Hypothalamus (tissue), 51 donors: Measurements from ENCODE around the gene ZDHHC3.
"Not testable (repeated sequence)": the region's sequence is repeated elsewhere in the genome, so short reads cannot be mapped to it uniquely, and the experiment has no call there.

ENCODE experiments used
- DNase-seq, 51 donors: peaks; one replicate each; lab custom pipeline; 2025; lab: John Stamatoyannopoulos, UW

ZDHHC3 gene

DNA sequence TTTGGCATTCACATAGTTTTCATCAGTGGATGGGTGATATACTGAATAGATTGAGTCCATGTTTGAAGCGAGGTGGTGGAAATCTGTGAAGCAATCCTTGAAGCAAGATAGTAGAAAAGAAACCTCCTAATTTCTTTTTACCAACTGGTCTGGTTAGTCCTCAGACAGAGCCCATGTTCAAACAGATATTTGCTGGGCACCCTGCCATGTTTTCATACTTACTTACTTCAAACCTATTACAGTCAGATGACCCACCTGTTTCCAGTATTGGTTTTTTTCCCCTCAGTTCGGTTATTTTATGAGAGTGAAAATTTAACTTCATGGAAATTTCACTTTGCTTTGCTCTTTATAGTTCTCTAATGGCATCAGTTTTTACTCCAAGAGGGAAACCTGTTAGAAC is 23.8 kb upstream of the ZDHHC3 start:
- DNase-seq = no peak

DNA sequence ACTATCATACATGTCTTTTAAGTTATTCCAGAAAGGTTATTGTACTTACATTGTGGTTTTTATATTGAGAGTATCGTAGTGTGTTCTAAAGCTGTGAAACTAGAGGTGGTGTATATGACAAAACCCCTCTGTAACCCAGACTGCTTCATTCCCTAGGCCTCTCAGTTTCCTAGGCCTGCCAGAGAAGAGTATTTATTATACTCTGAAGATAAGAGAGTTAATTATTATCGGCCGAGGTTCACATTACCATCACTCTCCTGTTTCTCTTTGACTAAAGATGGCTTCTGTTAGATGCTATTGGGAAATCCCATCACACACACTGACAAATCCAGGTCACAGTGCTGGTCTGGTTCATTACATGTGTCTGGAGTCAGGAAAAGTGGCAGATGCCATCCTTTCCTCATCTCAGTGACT is 20.6 kb upstream of the ZDHHC3 start:
- DNase-seq = no peak

DNA sequence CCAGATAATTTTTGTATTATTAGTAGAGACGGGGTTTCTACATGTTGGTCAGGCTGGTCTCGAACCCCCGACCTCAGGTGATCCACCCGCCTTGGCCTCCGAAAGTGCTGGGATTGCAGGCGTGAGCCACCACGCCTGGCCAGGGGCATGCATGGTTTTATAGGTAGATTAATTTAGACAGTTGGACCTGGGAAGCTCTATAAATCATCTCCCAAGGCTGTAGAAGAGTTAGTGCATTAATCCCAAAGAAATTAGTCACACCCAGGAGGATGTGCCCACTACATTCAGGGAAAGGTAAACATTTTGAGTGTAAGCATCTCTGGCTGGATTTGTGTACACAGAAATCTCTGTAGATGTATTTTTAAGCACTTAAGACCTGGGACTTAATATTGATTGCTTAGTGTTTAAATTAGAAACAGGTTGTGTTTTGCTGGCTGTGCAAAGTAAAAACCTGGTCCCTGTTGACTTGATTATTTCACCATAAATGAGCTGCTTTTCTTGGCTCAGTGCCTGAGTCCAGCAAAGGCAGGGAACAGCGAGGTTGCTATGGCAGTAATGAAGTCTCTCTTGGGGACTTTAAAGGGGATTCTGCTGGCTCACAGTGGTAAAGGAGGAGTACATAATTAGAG is 19.3 kb upstream of the ZDHHC3 start:
- DNase-seq = peak in 12 of 51 donors; percentile 3 to 36 (median 14)

DNA sequence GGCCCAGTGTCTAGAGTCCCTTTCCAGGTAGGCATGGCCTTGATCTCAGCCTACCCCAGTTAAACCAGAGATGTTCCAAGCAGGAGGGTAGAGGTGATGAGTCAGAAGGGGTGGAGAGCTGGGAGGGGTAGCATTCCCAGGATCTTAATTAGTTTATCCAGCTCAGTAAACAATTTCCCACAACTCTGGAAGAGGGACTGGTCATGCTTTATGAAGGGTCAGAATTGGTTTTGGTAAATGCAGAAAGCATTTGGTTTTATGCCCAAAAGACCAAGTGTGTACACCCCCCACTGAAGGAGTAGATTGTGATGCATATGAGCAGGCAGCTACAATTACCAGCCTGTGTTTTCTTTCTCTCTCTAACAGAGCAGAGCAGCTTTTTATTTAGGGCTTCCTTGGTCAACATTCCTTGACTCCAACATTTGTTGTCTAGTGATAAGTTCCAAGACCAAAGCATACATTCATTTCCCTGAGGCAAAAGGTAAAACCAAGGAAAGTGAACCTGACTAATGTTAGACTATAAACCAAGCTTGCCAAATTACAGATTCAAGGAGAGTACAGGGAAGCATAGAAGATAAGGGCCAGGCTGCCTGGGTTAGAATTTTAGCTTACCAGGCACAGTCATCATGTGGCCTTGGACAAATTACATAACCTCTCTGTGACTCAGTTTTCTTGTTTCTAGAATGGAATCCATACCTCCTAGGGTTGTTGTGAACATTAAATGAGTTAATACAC is 17.7 kb upstream of the ZDHHC3 start:
- DNase-seq = no peak

DNA sequence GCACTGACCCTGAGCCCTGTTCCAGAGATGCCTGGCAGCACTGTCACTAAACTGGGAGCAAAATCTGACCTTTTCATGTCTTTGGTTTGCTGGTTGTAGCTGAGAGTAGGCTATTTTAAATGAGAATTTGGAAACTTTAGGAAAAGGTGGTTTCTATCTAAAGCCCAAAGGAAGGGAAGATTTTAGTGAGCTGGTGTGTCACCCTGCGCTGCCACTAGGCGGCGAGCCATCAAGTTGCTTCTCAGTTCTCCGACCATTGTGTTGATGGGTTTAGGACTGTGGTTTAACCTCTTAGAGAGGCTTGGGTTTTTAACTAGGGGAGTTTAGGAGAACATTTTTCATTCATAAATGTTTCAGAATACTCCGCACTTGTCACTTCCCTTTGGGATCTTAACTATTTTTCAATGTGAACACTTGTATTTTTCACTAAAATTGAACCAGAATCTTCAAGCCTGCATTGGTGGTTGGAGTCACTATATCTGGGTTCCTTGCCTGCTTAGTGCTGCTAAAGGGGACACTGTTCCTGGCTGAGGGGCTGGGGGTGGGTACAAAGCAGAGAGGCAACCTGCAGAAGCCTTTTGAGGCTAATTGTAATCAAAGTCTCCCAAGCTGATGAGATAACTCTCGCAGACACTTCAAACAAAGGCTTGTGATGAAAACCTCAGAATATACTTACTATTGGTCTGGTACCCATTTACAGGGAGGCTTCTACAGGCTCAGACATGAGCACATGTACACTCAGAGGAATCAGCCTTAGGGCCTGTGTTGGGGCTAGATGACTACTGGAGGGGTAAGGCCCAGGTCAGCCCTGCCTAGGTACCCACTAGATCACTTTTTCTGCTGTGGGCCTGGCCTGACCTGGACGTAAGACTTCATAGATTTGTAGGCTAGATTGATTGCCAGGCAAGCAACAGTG is 16.8 kb upstream of the ZDHHC3 start:
- DNase-seq = no peak

DNA sequence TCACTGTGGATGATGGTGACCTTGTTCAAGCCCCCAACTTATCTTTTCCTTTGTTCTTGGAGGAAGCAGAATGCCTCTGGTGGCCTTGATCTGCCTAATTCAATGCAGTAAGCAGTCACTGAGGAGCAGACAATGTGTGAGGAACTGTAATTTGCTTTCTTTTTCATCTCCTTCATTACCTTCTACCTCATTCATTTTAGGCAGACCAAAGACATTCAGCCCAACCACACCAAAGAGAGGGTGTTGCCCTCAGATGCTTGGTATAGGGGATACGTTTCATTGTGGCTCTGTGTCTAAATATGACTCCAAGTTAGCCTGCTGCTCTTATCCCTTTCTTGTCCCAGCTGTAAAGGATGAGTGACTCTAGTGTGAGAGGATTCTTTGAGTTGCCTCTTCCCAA is 15.4 kb upstream of the ZDHHC3 start:
- no peak for DNase-seq

DNA sequence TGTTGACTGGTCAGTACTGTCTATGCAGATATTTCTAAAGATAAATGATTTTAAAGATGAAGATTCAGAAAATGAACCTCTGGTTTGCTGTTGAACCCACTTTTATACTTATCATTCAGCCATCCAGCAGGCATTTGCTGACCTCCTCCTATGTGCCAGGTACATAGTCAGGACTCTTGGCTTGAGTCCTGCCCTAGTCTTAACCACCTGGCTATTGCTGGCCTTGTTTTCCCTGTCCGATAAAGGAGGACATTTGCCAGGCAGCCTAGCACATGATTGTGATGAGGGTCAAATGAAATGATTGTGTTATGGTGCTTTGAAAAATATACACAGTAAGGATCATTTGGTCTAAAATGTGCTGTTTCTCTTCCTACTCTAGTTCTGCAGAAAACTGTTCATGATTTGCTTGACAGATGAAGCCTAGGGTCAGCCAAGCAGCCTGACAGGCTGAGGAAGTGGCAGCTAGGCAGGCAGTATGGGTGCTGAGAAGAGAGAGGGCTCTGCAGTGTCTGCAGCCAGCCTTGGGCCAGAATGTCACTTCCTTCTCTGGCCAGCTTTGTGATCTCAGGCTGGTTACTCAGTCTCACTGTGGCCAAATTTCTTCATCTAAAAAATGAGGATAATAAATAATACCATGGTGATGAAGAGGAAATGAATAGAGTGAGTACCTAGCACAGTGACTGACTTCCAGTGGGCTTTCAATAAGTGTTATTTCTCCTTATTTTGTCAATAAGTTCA is 13.8 kb upstream of the ZDHHC3 start:
- peak in 3 of 51 donors; percentile 5 to 14 (median 7) for DNase-seq

DNA sequence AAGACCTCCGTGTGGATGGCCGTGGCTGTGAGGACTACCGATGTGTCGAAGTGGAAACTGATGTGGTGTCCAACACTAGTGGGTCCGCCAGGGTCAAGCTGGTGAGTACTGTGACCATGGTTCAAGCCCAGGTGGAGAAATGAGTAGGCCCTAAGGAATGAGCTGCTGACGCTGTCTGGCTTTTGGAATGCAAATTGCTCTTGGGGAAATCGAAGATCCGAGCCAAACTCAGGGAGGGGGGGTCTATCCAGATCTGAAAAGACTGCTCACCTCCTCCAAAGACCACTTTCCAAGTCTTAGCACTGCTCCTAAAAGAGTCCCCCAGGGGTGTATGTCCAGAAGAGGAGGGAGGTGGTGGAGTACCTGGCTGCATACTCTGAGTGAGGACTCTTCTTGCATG is 13.2 kb upstream of the ZDHHC3 start:
- no peak for DNase-seq

DNA sequence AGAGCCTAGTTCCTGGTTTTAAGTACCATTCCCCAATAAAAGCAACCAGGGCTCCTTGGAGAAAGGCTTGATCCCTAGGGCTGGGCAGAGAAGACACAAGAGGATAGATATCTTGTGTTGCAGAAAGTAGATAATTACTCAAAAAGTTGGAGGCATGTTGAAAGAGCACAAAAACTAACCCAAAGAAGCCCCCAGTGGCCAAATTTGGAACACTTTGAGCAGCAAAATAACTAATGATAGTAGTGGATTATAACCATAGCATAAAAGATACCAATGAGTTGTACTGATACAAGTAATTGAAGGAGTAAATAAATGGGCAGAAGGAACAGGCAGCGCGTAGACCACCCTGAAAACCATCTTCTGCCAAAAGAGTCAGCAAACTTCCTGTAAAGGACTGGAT is 12.1 kb upstream of the ZDHHC3 start:
- no peak for DNase-seq

DNA sequence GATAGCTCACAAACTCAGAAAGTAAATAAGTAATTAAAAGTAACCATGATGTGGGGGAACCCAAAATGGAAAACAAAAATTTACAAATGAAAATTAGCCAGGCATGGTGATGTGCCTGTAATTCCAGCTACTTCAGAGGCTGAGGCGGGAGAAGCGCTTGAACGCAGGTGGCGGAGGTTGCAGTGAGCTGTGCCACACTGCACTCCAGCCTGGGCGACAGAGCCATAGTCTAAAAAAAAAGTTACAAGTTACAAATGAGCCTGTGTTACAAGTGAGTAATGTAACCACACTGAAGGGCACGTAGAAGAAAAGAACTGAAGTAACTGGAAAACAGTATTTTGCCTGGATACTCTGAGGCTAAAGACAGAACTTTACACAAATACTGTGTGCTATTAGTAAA is 11.4 kb upstream of the ZDHHC3 start:
- no peak for DNase-seq

DNA sequence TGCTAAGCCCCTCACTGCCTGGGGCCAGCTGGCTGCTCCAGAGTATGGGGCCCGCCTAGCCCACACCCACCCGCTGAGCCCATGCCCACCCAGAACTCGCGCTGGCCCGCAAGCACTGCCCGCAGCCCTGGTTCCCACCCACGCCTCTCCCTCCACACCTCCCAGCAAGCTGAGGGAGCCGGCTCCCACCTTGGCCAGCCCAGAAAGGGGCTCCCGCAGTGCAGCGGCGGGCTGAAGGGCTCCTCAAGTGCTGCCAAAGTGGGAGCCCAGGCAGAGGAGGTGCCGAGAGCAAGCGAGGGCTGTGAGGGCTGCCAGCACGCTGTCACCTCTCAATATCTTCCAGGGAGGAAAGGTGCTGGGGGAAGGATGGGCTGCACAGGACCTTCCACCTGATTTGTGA is 10.4 kb upstream of the ZDHHC3 start:
- DNase-seq = not testable (repeated sequence)

DNA sequence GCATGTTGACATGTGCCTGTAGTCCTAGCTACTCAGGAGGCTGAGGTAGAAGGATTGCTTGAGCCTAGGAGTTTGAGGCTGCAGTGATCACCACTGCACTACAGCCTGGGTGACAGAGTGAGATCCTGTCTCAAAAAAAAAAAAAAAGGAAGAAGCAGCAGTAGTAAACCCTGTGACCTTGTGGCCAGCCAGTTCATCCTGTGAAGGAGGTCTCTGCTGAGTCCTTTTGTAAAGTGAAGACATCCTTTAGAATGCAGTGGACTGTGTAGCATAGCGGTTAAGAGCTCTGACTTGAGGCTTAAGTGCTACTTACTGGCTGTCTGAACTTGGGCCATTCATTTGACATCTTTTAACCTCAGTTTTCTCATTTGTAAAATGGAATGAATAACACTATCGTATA is 8.4 kb upstream of the ZDHHC3 start:
- DNase-seq = no peak

DNA sequence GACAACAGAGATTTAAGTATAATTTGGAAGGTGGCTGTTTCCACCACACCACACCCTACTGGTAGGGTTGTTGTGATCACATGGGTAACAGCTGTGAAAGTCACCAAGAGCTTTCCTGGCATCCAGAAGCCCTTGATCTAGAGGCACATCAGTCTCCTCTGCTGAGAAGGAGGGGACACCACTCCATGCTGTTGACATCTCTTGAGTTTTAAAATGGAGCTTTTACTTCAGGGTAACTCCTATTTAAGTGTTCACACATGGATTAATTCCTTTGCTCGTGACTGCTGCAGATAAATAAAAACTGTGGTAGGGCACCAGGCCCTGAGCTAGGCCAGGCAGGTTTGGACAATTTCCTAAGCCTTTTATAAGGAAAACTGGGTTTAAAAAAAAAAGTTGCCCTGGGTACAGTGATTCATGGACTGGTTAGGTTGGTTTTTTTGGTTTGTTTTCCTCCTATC is 7.5 kb upstream of the ZDHHC3 start:
- DNase-seq = no peak

DNA sequence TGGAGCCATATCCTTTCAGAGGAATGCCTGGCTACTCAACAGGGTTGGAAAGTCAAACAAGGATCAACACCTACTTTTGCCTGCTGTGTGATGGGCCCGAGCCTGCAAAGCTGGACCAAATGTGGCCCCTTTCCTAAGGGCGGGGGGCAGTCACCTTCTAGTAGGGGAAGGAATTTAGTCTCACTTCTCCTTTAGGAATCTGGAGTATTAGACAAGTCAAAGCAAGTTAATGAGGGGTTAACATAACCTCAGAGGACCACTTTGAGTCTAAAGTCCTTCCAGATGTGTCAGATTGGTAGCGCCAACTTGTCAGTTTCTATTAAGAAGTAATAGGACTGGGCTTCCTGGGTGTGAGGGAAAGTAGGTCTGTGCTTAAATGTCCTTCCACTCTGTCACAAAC is 6.8 kb upstream of the ZDHHC3 start:
- DNase-seq = no peak

DNA sequence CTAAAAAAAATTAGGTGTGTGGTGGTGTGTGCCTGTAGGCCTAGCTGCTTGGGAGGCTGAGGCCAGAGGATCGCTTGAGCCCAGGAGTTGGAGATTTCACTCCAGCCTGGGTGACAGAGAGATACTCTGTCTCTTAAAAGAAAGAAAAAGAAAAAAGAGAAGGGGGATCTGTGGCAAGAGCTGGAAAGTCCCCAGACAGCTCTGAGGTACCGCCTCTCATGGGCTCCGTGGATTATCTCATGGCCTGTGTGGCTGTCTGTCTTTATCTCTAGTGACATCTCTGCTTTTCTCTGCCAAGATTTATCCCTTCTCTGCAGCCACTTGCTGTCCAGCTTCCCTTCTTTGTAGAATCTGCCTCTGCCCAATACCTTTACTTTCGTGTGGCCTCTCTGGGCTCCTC is 5.8 kb upstream of the ZDHHC3 start:
- DNase-seq = no peak

DNA sequence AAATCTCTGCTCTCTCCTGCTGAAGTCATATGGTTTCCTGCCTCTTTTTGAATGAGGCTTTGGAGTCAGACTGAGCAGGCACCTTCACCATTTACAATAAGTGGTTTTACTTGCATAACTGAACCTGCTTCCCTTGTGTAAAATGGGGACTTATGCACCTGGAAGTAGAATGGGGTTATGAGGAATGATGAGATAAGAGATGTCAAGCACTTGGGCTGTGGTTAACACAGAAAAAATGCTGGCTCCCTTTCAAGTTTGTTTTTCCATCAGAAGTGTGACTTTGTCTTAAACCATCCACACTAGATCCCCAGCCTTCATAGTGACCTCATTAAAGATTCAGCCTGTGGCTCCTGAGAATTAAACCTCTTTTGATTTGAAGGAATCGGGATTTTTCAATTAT is 5.2 kb upstream of the ZDHHC3 start:
- DNase-seq = no peak

DNA sequence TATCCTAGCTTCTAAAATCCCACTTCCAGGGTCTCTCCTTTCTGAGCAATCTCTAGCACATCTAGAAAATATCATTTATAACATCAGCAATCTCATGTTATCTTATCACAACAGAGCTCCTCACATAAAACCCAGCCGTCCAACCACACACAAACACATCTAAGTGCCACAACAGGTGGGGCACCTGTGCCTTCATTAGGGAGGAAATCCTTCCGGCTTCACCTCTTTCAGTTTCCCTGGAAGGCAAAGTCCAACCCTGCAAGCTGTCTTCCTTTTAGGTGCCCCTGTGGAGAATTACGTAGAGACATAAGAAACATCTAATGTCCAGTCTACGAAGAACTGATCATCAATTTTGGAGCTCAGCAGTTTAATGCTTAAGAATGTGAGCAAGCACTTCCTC is 1.6 kb downstream of the ZDHHC3 start:
- DNase-seq = no peak

DNA sequence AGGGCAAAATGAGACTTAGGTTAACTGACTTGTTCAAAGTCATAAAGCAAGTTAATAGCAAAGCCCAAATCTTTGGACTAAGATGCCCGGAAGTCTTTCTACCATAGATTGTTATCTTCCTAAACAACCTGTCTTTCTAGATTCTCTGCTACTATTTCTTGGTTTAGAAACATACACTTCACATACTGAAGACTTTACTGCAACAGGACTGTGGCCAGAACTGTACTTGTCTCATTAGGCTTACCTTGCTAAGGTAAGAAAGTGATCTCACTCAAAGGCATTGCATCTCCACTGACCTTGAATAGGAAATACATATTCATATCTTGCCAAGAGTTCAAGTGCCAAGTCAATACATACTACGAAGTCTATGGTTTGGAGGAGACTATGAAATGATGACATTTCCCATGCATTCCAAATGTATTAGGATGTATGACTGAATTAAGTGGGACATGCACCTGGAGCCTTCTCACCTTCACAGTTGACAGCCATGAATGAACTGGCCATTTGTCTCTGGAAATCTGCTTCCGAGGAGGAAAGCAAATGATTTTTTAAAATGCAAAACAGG is 5.0 kb downstream of the ZDHHC3 start:
- DNase-seq = no peak

DNA sequence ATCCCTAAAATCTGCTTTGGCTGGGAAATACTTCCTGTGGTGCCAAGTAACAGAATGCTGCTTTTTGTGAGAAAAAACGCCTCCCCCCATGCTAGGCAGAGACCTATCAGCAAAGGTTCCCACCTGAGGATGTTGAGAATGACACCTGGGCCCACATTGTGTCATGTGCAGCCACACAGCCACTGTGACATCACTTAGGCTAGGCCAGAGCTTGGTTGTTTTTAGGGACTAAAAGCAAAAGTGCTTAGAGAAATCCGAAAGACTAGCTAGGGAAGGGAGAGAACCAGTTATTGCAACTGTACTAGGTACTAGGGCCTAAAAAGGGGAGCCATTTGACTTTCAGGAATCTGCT is 6.2 kb downstream of the ZDHHC3 start:
- no peak for DNase-seq

DNA sequence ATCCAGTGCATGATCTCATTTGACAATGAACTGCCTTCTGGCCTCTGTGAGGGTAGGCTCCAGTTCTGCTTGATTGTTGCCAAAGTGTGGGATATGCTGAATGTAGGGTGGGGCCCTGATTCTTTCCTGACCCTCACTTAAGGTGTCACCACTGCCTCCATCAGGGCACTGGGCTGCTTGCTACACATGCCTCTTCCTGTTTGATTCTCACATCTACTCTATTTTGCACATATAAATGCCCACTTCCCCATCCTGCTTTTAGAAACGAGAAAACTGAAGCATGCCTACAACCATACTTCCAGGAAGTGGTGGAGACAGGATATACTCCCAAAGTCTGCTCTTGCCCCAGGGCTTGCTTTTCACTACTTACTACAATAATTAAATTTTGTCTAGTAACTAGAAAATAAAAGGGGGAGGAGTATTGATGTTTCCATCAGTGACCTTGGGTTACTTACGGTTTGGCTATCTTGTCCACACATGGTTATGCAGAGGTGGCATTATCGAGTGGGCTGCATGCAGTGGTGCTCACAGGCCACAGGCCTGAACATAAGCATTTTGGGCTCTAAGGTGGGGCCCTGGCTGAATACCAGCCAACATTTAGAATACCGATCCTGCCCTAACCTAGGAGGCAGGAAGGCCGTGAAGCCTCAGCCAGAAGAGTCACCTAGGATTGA is 6.7 kb downstream of the ZDHHC3 start:
- no peak for DNase-seq
